Right cardiac atrium (tissue), 5 donors: ENCODE measurements around the gene DDIT4L. TPM values are rescaled to one million over a fixed set of nuclear protein-coding genes. Genes with fewer than 3 reads are reported as not detected.

Experiments
- ATAC-seq, 2 donors: fragments of 200-7000 bp; cut with Tn5 transposase; one replicate each; pipeline versions ENCODE4 v1.8.0 to v1.9.1; 2020; ENCODE audit warnings: moderate library complexity in 2 of 2, mild to moderate bottlenecking in 1 of 2
- DNase-seq, 3 donors: peaks; one replicate each; pipeline ENCODE4 v3.0.0-alpha.2; 2020
- H3K27ac ChIP-seq: one replicate; pipeline ENCODE4 v1.5.1; 2013; ENCODE audit warnings: mild to moderate bottlenecking, low read length, control low read depth, moderate library complexity
- H3K27me3 ChIP-seq: one replicate; pipeline ENCODE4 v1.6.1; 2013; ENCODE audit not compliant: control insufficient read depth, insufficient read depth
- H3K4me1 ChIP-seq: one replicate; pipeline ENCODE4 v1.6.1; 2013; ENCODE audit warnings: low read length; ENCODE audit not compliant: control insufficient read depth, insufficient read depth
- H3K4me3 ChIP-seq: one replicate; pipeline ENCODE4 v1.5.1; 2013; ENCODE audit warnings: low read length, control low read depth
- H3K9me3 ChIP-seq: one replicate; pipeline ENCODE4 v1.6.1; 2013; ENCODE audit warnings: low read length; ENCODE audit not compliant: control insufficient read depth
- WGBS: extraction: QIAGEN DNeasy Blood & Tissue Kit; methylation state at CpG from one replicate; pipeline ENCODE4 v1.1.7; 2013; 5-methylcytosine and 5-hydroxymethylcytosine counted together
- intact Hi-C, 4 donors: fragments of 100-400 bp; cut with DNase I; formaldehyde crosslinking; loops; one replicate each; pipeline versions ENCODE4 v1.11.0 to v1.14.0; 2022 to 2023
- polyA plus RNA-seq: library from polyadenylated mRNA; stranded (reverse); fragments of 200-250 nt; gene quantifications from one replicate; pipeline ENCODE4 v1.2.3, GENCODE V29; 2013
- total RNA-seq, 4 donors: library from RNA; stranded (reverse); fragmentation: NEBNext Ultra II Directional; extraction: Animal tissue kit (Norgen Biotek cat#: 25700); gene quantifications; one replicate each; pipeline ENCODE4 v1.2.1, GENCODE V29; 2021
- donor health status: healthy with polysubstance abuse.
- donor health status: DM: no; HTN: yes; CAD: no.
- donor health status: DM: no; HTN: no; CAD: no.
- donor health status: DM: no; HTN: yes; CAD: no; lungs with severe emphysema.
- donor health status: DM: yes; HTN: yes; CAD: no.

DDIT4L gene
- total and polyA plus RNA-seq, 5 donors = 1.1 to 3.6 (median 2.3) TPM

DNA sequence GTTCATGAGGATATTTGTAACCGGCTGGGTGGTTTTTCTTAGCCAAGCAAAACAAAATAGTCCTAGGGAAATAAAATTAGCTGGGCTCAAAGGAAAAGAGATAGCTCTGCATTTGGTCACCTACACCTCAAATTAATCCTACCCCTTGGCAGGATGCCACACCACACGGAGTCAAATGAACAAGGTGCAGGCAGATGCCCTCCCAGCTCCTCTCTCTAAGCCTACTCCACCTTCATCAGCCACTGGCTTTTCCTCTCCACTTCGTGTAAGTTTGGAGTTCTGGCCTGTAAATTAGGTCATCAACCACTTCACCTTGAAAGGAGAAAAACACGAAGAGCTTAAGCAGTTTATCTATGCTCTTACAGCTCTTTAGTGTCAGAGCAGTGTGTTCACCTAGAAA is 1.4 kb downstream of the DDIT4L start:
- Histone ChIP-seq H3K4me1 (peaks cover 1% of the 10 kb centered on the region), H3K9me3 (no peaks in the 10 kb centered on the region), H3K4me3 (peak overlapping the region; percentile 15), H3K27ac (no peak overlapping the region), H3K27me3 (no peaks in the 10 kb centered on the region)
- WGBS = 35% methylated on average over 4 of the region's 4 CpGs
- DNase-seq = no peak
- intact Hi-C loops = no loop called here
- no peak for ATAC-seq

DNA sequence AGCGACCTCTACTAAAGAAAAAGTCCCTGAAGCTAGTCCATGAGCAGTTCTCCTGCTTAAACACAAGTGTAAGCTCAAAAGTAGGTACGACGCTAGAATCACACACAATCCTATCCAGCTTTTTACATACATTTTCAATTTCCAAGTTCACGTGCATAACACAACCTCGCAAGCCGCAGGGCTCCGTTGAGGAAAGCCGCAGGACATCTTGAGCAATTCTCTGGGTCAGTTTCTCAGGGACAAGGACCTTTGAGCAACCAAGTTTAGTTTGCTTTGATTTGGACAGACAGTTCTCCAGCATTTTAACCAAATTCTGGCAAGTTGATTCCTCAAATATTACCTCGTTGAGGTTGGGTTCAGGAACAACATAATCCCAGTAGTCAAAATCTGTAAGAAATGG is 2.5 kb downstream of the DDIT4L start:
- 95% methylated on average over 9 of the region's 9 CpGs for WGBS
- H3K4me3 ChIP-seq = no peak overlapping the region
- no peaks in the 10 kb centered on the region for H3K9me3 ChIP-seq
- no peak overlapping the region for H3K27ac ChIP-seq
- ATAC-seq = no peak
- DNase-seq = no peak
- H3K4me1 ChIP-seq = peaks cover 1% of the 10 kb centered on the region
- intact Hi-C loops = no loop called here
- H3K27me3 ChIP-seq = no peaks in the 10 kb centered on the region

DNA sequence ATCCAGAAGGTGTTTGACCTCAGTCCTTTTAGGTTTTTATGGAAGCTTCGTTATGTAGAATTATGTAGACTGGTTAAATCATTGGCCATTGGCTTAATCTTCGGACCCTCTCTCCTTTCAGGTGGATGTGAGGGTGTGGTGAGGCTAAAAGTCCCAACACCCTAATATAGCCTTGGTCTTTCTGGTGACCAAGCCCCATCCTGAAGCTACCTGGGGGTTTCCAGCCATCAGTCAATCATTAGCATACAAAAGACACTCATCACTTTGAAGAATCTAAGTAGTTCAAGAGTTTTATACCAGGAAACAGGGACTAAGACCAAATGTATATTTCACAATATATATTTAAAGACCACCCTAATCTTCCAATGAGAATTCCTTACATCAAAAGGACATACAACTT is 5.5 kb downstream of the DDIT4L start:
- Histone ChIP-seq H3K4me3 (no peak overlapping the region), H3K4me1 (peaks cover 1% of the 10 kb centered on the region), H3K9me3 (no peaks in the 10 kb centered on the region), H3K27ac (no peak overlapping the region), H3K27me3 (no peaks in the 10 kb centered on the region)
- DNase-seq (no peak), ATAC-seq (no peak)
- intact Hi-C loops = no loop called here
- 95% methylated on average over 2 of the region's 2 CpGs for WGBS

DNA sequence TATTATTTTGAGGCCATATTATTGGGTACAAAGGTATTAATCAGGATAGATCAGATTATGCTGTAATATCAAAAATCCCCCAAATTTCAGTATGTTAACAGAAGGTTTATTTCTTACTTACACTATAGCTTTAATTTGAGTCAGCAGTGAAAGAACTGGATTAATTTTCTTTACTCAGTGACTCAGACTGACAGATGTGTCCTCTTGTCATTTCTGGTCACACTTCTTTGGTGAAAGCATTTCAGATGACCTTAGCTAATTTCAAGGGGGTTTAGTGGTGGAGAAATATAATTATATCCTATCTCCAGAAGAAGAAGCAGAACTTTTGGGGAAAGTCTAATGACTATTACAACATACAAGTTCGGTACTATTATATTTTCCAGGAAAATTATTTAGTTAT is 12.4 kb downstream of the DDIT4L start:
- WGBS = 85% methylated on average over 1 of the region's 1 CpG
- ATAC-seq = no peak

DNA sequence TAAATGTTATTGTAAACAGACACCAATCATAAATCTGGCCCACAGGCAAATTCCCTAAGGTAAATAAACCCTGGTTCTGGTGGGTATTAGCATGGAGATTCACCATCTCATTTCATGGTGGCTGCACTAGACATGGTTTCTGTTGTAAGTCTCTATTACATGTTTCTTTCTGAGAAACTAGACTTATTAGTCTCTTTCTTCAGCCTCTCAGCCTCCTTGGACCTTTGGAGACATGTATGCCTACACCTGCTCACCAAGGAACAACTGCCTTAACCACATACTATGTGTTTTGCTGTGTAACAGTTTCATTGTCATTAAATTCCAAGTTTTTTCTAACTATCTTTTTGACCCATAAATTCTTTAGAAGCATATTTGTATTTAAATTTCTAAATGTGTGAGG is 13.1 kb downstream of the DDIT4L start:
- Histone ChIP-seq H3K27ac (no peak overlapping the region), H3K27me3 (no peaks in the 10 kb centered on the region), H3K4me1 (no peaks in the 10 kb centered on the region), H3K4me3 (no peak overlapping the region), H3K9me3 (no peaks in the 10 kb centered on the region)
- ATAC-seq (no peak), DNase-seq (no peak)
- intact Hi-C loops = no loop called here

More for the DNA sequence above, 12.4 kb downstream of the DDIT4L start:
- H3K4me3 ChIP-seq = no peak overlapping the region
- no peaks in the 10 kb centered on the region for H3K4me1 ChIP-seq
- no peak for DNase-seq
- H3K9me3 ChIP-seq = no peaks in the 10 kb centered on the region
- no peak overlapping the region for H3K27ac ChIP-seq
- no peaks in the 10 kb centered on the region for H3K27me3 ChIP-seq
- intact Hi-C loops = no loop called here

DNA sequence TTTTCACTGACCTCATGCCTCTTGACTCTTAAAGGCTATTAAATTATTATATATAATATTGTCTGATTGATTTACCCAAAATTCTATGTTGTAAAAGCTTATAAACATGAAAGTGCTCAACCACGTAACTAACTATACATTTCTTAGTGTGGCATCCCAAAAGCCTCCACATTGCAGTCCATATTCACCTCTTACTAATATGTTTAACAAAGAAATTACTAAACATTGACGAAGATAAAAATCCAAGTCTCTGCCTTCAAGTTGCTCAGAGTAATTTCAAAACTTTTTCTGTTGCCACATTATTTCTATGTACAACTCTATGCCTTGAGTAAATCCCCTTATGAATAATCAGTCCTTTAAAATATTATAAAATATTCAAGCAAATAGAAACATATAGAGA is 14.4 kb downstream of the DDIT4L start:
- Histone ChIP-seq H3K4me1 (no peaks in the 10 kb centered on the region), H3K9me3 (no peaks in the 10 kb centered on the region), H3K4me3 (no peak overlapping the region), H3K27ac (no peak overlapping the region), H3K27me3 (no peaks in the 10 kb centered on the region)
- intact Hi-C loops = no loop called here
- WGBS = 94% methylated on average over 2 of the region's 2 CpGs
- DNase-seq = no peak
- no peak for ATAC-seq

DNA sequence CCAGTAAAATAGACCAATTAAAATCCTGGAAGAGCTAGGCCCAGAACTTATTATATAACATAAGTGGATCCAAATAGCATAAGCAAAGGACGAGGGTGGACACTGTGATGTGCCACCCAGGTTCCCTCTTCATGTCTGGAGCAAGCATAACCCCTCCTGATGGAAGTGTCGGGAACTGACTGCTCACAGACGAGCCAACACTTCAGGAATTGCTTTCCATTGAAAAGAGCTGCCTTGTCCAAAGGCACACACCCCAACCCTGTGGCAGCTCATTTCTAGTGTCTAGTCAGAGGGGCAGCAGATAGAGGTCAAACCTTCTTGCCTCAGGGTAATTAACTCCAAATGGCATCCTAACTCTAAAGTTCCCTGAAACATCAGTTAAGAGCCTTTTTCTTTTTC is 15.3 kb downstream of the DDIT4L start:
- intact Hi-C loops = no loop called here
- Histone ChIP-seq H3K27me3 (no peaks in the 10 kb centered on the region), H3K4me1 (no peaks in the 10 kb centered on the region), H3K27ac (no peak overlapping the region), H3K4me3 (no peak overlapping the region), H3K9me3 (no peaks in the 10 kb centered on the region)
- WGBS = 89% methylated on average over 3 of the region's 3 CpGs
- ATAC-seq (no peak), DNase-seq (no peak)

DNA sequence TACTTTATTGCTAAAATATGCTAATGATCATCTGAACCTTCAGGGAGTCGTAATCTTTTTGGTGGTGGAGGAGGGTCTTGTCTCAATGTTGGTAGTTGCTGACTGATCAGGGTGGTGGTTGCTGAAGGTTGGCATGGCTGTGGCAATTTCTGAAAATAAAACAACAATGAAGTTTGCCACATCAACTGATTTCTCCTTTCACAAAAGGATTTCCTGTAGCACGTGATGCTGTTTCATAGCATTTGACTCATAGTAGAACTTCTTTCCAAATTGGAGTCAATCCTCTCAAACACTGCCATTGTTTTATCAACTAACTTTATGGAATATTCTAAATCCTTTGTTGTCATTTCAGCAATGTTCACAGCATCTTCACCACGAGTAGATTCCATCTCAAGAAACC is 19.3 kb downstream of the DDIT4L start:
- Histone ChIP-seq H3K27ac (no peak overlapping the region), H3K4me1 (no peaks in the 10 kb centered on the region), H3K27me3 (no peaks in the 10 kb centered on the region), H3K9me3 (no peaks in the 10 kb centered on the region), H3K4me3 (no peak overlapping the region)
- no peak for ATAC-seq
- intact Hi-C loops = no loop called here
- no peak for DNase-seq
- WGBS = 72% methylated on average over 3 of the region's 3 CpGs

DNA sequence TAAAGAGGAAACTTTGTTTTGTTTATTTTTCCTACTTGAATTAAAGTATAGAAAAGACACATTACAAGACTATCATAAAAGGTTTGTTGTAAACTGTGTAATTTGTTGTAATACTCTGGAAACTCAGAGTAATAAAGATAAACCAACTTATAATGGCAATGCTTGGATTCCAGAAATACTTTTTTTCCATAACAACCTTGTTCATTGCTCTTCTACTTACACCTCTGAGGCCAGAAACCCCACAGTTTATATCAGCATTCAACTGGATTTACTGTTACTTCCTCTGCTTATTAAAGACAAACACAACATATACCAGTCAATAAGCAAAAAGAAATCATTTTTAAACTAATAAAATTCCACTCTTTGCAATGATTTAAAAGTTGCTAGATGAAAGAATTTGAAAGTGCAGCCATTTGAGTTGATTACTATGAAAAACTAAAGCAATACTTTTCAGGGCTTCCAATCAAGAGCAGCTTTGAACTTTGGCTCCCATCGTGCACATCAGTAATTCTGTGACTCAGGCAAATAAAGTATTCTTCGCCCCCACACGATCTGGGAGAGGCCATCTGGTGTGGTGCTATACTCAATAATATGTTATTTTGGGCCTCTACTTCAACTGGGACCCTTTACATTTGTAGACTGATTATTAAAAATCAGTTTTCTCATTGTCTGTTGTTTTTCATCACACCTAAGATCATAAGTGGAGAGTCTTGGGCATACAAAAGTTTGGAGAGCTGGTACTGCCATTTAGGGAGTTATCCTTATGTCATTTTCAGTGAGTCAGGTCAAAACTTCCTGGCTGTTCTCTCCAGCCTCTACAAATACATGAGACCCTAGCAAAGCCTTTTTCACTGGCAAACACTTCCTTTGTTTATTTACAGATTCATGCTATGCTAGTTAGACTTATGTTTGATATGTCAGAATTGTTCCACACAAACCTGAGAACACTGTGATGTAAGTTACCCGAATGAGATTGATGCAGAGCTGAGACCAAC is 20.5 kb downstream of the DDIT4L start:
- Histone ChIP-seq H3K27me3 (no peaks in the 10 kb centered on the region), H3K9me3 (no peaks in the 10 kb centered on the region), H3K4me3 (no peak overlapping the region), H3K4me1 (no peaks in the 10 kb centered on the region), H3K27ac (no peak overlapping the region)
- intact Hi-C loops = no loop called here
- DNase-seq = no peak
- ATAC-seq = no peak
- 74% methylated on average over 4 of the region's 4 CpGs for WGBS

DNA sequence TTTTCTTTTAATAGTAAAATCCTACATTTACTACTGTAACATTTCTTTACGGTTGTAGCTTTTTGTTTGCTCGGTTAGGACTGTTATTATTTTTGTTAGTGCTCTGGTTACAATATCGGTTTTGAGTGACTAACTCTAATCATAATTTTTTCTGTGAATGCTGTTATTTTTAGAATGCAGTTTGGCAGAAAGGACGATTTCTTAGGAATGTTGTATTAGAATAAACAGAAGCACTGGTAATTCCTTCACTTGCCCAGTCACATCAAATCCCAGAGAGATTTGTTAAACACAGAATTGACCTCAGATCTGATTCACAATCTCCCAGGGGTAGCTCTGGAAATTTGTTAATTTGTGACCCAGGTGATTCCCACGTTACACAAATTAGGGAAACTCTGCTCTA is 21.7 kb downstream of the DDIT4L start:
- Histone ChIP-seq H3K4me3 (no peak overlapping the region), H3K4me1 (no peaks in the 10 kb centered on the region), H3K27ac (no peak overlapping the region), H3K9me3 (no peaks in the 10 kb centered on the region), H3K27me3 (no peaks in the 10 kb centered on the region)
- ATAC-seq (no peak), DNase-seq (no peak)
- intact Hi-C loops = no loop called here
- WGBS = 42% methylated on average over 5 of the region's 5 CpGs

DNA sequence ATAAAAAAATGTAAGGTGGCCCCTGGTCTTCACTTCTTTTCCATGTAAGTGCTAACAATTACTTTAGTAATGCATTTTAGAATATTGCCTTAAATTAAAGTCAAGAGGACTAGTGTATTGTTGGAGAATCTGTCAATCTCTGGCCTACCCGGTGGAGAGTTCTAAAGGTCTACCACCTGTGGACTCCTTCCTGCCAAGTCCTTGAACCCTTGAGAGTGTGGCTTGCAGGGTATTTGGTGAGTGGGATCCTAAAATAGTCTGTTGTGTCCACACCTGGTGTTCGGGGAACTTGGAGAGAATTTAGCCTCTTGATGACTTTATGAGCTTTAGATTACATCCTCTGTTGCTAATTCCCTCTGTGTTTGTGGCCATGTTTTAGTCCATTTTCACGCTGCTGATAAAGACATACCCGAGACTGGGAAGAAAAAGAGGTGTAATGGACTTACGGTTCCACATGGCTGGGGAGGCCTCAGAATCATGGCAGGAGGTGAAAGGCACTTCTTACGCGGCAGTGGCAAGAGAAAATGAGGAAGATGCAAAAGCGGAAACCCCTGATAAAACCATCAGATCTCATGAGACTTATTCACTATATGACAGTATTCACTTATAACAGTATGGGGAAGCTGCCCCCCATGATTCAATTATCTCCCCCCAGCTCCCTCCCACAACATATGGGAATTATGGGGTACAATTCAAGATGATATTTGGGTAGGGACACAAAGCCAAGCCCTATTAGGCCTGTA is 23.8 kb downstream of the DDIT4L start:
- intact Hi-C loops = no loop called here
- H3K9me3 ChIP-seq = no peaks in the 10 kb centered on the region
- no peak for ATAC-seq
- H3K27me3 ChIP-seq = no peaks in the 10 kb centered on the region
- no peak overlapping the region for H3K4me3 ChIP-seq
- DNase-seq = no peak
- H3K4me1 ChIP-seq = no peaks in the 10 kb centered on the region
- WGBS = 88% methylated on average over 8 of the region's 8 CpGs
- H3K27ac ChIP-seq = no peak overlapping the region
